Esophagus muscularis mucosa (tissue), 4 donors: ENCODE measurements around the gene TMED3.

Experiments
- CTCF ChIP-seq, 3 experiments: fragments of 200-600 bp in 2 of 3; fragments of 450-650 bp in 1 of 3; sonication (generic) in 2 of 3; IDR thresholded peaks; one replicate each; pipeline ENCODE4 v1.5.1; 2017 to 2019; ENCODE audit warnings: antibody characterized with exemption in 3 of 3, mild to moderate bottlenecking in 2 of 3, moderate library complexity in 1 of 3
- EP300 ChIP-seq: sonication (generic); formaldehyde crosslinking; IDR thresholded peaks from one replicate; pipeline ENCODE4 v1.6.1; 2017; ENCODE audit warnings: antibody characterized with exemption
- POLR2A ChIP-seq: fragments of 450-650 bp; IDR thresholded peaks from one replicate; pipeline ENCODE4 v1.6.1; 2017; ENCODE audit warnings: antibody characterized with exemption, moderate library complexity, mild to moderate bottlenecking, low read depth

- TF ChIP-seq EP300 (no peak), POLR2A (no peak), CTCF (IDR thresholded peaks at IDR 0.05) (no peak)
Measured at GRCh38 chr15:79315623-79316328, 4.9 kb downstream of the TMED3 start.
